ENCODE results near the gene ULBP2.
"Not testable (repeated sequence)": the region's sequence is repeated elsewhere in the genome, so short reads cannot be mapped to it uniquely, and the experiment has no call there.

ULBP2 gene

DNA sequence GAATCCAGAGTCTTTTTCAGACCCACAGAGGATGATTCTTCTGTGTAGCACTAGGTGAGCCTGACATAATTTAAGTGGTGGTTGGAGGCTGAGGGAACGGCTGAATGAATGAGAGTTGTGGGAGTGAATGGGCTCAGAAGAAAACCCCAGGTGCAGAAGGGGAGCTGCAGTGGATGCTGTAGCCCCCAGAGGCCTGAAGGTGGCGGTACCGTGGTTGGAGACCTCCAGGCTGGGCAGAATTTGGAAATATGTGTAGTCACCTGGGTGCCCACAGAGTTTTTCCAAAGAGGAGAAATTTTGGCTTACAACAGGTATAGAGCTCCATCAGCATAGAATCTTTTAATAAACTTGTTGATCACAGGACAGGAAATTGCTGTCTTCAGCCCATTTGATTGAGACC, 12.4 kb upstream of the ULBP2 start:
- no peak for DNase-seq

DNA sequence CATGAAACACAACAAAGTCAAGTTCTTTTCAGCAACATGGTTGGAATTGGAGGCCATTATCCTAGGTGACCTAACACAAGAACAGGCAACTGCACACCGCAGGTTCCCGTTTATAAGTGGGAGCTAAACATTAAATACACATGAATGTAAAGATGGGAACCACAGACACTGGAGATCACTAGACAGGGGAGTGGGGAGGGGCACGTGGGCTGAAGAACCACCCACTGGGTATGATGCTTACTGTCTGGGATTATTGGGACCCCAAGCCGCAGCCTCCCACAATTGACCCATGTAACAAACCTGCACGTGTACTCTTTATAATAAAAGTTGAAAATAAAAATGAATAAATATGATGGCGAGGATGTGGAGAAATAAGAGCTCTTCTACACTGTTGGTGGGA, 10.3 kb upstream of the ULBP2 start:
- DNase-seq, result no peak

DNA sequence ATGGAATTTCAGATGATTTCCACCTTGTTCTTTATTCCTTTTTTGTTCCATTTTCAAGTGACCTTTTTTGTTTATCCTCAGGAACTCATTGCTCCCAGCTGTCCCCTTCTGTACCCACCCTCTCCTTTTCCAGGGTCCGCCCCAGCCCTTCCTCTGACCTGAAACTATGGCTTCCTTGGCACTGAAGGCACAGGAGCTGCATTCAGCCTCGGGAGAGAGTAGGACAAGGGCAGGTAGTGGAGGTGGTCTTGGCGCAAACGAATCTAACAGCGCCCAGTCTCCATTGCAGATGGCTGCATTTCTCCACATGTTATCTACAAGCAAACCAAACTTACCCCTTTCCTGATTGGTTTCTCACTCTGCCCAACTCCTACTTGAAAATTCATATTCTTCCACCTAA, 8.8 kb upstream of the ULBP2 start:
- no peak for DNase-seq

DNA sequence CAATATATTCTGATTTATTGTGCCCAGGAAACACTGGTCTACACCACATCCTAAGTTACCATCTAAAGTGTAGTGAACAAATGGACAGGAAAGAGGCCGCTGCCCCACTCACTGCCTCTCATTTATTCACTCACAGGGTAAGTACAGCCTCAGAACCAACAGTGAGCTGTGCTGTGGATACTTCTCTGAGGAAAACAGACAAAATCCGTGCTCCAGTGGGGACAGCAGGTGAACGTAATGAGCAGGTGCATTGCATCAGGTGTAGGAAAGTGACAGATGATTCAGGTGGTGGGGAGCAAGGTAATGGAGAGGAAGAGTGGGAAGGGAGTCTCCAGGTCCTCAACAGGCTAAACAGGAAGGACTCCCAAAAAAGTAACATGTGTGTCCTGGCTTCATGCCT, 8.4 kb upstream of the ULBP2 start:
- no peak for DNase-seq

DNA sequence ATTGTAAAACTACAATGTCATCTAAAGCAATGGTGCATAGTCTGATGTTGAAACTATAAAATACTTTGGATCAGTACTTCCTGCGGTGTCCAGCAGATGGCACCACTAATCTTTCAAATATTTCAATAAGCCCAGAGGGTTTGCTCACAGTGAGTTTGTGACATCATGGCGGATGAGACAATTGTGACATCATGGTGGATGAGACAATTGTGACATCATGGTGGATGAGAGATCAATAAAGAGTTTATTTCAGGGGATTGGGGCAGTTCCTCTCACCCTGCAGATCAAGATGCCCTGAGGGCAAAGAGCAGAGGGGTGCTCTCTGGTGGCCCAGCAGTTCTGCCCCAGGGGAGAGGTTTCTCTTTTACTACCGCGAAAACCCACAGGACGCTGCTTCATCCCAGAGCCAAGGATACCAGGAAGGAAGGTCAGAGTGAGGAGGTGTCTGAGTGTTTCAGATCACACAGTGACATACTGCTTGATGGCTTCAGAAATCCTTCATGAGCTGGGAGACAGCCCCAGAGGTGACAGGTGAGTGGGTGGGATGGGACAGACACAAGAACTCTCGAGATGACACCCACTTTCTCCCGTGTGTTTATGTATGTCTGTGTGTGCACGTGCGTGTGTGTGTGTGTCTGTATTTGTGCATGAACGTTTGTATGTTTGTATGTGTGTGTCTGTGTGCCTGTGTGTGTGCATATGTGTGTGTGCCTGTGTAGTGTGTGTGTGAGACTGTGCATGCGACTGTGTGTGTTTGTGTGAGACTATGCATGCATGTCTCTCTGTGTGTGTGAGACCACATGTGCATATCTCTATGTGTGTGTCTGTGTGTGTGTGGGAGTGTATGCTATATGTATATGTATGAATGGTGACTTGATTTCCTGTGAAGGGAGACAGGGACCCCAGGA, 7.3 kb upstream of the ULBP2 start:
- DNase-seq, result peak; percentile 50

DNA sequence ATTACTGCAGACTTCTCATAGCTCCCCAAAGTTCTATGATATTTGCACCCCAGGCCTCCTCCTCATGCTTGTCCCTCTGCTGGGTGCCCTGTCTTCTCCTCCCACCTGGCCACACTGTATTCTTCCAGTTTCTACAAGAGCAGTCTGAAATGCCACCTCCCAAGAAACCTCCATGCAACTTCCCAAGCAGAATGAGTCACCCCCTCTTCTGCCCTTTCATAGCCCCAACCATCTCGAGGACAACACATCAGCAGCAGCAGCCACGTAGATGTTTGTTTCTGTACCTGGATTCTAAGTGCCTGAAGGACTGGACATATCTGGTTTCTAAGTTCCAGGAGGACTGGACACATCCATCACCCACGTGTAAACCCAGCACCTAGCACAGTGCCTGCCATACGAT, 6.6 kb upstream of the ULBP2 start:
- no peak for DNase-seq

DNA sequence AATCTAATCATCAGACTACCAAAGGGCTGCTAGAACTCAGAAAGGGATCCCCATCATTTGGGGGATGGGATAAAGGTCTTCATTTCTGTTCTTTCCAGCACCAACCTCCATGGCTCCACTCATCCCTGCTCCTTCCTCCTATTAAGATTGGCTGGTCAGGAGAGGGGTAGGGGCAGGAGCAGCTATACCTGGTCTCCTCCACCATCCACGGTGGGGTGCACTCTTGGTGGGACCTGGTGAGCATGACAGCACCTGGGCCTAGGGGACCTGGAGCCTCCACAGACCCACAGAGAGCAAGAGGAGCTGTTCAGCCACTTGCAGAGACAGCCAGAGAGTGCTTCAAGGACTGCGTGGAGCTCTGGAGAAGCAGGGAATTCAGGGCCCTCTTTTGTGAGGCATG, 6.1 kb upstream of the ULBP2 start:
- DNase-seq, result no peak

DNA sequence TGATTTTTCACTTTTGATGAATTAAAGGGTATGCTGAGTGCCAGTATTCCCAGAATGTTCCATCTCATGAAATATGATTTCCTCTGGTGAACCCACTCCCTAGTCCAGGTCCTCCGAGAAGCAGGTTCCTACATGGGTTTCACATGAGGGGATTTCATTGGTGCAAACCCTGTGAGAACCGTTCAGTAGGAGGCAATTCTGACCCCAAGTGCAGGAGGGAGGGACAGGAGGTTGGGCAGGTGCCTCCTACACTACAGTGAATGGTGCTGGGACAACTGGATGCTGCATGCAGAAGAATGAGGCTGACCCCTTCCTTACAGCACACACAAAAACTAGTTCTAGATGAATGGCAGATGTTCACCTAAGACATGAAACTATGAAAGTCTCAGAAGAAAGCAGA, 5.1 kb upstream of the ULBP2 start:
- no peak for DNase-seq

DNA sequence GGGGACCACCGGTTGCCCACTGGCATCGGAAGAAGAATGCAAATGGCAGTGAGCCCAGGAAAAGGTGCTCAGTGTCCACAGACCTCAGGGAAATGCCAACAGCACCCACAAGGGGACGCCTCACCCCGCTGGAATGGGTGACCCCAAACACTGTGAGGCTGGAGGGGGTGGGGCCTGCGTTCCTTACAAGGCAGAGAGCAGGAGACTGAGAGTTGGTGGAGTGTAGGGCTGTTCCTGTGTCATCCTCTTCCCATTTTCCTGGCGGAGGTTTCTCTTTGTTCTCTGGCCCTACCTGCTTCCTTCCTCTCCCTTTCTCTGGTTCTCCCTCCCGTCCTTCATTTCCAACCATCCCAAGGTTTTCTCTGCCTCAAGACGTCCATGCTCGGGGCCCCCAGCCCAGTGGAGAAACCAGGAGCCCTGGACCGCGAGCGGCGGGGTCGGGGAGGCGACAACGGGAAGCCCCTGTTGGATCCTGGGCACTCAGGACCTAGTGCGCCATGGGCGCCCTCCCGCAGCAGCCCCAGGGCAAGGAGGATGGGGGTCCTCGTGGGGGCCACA, 3.7 kb upstream of the ULBP2 start:
- not testable (repeated sequence) for DNase-seq

DNA sequence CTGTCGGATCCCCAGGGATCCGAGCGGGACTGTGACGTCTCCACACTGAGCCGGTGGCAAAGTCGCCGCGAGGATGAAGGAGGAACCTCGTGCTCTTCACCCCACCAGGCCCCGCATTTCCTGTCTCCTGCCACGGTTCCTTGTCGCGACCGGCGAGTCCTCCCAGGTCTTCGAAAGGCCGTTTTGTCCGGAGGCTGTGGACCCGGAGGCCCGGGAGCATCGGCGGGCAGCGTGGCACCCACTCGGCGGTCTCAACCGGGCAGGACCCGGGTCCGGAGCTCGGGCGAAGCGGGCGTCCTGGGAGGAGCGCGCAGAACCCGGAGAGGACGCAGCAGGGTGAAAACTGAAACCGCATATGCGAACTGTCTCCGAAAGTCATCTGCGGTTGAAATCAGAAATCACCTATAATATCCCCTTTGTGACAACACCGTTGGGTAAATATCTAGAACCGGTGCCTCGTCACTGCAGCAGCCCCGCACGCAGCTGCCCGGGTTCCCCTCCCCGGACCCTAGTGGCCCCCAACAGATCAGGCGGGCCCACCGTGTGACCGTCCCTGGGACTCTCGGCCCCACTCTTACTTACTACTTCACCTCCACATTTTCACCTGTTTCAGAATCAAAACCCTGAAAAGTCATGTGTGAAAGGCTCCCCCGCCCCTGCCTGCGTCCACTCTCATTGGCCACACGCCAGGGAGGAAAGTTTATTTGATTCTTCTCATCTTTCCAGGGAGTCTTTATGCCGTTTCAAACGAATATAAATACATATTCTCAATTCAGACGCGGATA, 3.1 kb upstream of the ULBP2 start:
- no peak for DNase-seq

DNA sequence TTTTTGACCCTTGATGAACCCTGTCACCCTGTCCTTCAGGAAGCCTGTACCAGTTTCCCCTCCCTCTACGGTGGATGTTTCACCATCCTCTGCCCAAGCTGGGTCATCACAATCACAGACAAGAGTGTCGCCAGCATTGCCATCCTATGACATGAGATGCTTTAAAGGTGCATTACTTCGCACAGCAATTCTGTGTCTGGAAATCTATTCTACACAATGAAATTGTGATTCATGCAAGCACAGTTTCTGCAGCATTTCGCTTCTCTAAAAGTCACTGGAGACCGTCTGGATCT, 2.5 kb upstream of the ULBP2 start:
- no peak for DNase-seq

DNA sequence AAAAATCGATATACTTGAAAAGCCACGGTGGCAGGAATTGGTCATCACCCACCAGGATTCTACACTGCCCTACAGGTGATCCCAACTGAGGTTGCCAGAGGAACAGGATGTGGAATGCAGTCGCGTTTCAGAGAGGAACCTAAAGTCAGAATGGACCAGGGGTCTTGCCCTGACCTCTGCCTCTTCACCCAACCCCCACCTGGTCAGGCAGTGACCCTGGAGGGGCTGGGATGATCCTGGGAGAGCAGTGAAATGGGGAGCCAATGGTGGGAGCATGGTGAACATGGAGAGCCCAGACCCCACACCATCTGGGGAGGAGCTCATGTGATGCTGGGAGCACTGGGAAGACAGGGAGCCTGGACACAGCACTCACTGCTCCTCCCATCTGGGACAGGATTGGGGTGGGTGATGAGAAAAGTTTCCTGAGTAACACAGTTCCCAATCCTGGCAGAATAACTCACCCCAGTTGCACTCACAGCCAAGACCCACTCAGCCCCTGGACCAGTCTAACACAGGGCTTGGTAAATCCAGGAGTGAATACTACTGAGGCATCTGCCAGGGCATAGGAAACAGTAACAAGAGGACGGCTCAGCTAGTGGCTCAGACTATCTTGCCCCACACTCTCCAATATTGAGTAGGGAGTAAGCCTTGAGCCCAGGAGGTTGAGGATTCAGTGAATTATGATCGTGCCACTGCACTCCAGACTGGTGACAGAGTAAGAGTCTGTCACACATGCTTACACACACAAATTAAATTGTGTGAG, 1.7 kb upstream of the ULBP2 start:
- DNase-seq, result no peak

DNA sequence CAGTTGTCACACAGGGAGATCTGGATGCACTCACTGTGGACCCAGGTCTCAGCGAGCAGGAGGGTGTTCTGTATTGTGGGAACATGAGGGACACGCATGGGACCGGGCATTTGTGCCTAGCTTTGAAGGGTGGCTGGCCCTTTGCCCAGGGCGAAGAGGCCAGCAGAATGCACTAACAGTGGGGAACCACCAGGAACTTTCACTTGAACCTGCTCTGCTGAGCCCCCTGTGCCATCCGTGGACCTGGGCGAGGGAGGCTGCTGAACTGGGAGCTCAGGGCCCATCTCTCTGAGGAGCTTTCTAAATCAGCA, 1.2 kb upstream of the ULBP2 start:
- no peak for DNase-seq

DNA sequence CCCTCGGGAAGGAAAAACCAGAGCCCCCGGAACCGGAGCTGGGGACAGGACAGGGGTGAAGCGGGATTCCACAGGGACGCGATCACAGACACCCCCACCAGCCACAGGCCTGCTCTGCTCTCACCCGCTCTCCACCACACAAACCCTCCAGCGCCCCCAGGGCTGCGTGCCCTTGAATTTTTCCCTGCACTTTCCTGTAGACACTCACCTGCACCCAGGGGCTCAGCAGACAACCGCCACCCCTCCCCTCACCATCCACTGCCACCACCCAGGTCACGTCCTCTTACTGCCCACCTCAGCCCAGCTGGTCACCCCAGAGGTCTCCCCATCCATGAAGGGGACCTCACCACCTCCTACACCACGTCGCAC, 631 bp downstream of the ULBP2 start:
- DNase-seq, result no peak

DNA sequence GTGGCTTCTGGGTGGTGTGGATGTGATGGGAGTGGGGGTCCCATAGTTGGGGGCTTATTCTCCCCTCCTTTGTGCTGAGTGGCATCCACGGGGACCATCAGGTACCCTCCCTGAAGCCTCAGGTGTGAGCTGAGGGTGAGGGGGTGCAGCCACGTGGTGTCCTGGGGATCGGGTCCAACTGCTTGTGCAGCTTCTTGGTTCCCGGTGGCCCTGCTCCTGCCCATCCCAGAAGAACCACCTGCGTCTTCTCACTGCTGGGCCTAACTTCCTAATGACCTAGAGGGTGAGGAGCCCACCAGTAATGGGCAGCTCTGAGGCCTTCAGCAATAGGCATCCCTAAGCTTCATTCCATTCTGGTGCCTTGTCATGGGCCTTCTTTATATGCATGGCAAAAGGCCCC, 1.5 kb downstream of the ULBP2 start:
- not testable (repeated sequence) for DNase-seq

DNA sequence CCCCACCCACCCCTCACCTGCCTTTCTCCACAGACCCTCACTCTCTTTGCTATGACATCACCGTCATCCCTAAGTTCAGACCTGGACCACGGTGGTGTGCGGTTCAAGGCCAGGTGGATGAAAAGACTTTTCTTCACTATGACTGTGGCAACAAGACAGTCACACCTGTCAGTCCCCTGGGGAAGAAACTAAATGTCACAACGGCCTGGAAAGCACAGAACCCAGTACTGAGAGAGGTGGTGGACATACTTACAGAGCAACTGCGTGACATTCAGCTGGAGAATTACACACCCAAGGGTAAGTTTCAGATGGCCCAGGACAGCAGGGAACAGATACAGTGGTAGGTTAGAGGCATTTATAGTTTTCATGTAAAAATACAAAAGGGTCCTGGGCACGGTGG, 3.5 kb downstream of the ULBP2 start:
- DNase-seq, result not testable (repeated sequence)

DNA sequence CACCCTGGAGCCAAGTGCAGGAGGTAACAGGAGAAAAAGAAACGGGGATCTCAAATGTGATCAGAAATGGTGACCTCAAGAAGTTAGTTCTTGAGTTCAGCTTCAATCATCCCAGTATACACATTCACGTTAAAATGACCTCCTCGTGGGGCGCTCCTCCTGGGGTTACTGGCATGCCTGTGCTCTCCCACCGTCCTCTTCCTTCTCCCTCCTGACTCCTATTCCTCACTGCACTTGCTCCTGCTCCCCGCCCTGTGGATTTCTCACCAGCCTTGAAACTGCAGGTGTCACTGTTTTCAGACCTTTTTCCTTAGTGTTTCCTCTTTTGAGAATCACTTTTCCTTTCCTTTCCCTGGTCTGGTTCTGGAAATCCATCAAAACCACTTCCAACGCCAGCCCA, 4.8 kb downstream of the ULBP2 start:
- not testable (repeated sequence) for DNase-seq

DNA sequence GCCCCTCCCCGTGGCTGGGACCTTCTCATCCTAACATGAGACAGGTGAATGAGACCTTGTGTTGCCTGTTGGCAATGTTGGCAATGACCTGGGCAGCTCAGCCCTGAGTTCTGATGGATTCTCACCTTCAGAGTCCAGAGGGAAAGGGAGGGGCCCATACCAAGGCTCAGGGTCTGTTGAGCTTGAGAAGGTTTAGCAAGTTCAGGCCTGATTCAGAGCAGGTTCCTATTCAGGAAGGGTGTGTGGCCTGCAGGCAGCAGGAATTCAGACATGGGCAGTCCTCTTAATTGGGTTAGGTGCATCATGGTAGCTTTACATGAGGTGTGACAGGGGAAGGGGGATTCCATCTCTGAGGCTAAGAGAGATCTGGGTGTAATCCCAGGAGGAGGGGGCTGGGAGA, 5.7 kb downstream of the ULBP2 start:
- not testable (repeated sequence) for DNase-seq

DNA sequence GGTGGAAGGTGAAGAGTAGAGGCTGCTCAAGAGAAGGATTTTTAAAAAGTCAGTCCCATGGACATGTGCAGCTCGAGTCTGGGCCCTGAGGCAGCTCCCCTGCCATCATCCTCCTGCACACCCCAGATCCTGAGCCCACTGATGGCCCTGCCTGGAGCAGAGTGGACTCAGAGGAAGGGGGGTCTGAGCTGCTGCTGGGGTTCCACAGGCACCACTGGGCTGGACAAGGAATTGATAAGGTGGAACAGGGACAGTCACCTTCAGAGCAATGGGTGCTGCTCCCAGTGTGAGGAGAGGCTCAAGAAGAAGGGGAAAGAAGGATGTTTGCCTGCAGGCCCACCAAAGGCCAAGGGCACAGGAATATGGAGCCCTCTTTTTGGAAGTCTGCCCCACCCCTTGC, 6.2 kb downstream of the ULBP2 start:
- no peak for DNase-seq

DNA sequence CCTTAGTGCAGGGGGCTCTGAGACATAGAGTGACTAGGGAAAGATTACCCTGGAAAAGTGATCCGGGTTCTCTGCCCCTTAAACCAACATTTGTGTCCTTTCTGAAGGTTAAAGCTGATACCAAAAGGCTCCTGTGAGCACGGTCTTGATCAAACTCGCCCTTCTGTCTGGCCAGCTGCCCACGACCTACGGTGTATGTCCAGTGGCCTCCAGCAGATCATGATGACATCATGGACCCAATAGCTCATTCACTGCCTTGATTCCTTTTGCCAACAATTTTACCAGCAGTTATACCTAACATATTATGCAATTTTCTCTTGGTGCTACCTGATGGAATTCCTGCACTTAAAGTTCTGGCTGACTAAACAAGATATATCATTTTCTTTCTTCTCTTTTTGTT, 6.8 kb downstream of the ULBP2 start:
- no peak for DNase-seq

DNA sequence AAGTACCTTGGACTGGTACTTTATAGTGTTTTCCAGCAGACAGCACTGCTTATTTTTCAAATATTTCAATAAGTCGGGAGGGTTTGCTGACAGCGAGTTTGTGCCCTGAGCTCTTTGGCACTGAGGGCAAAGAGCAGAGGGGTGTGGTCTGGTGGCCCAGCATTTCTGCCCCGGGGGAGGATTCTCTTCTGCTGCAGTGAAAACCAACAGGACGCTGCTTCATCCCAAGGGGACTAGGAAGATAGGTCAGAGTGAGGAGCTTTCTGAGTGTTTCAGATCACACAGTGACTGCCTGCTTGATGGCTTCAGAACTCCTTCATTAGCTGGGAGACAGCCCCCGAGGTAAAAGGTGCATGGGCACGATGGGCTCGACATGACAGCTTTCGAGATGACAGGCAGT, 8.6 kb downstream of the ULBP2 start:
- DNase-seq, result no peak

DNA sequence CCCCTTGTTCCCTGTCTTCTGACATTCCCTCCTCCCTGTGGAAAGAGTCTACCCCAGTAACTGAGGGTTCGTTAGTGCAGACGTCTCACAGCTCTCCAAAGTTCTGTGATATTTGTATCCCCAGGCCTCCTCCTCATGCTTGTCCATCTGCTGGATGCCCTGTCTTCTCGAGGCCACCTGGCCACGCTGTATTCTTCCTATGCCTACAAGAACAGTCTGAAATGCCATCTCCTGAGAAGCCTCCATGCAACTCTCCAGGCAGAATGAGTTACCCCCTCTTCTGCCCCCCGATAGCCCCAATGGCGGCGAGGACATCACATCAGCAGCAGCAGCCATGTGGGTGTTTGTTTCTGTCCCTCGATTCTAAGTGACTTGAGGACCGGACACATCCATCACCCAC, 9.3 kb downstream of the ULBP2 start:
- no peak for DNase-seq

DNA sequence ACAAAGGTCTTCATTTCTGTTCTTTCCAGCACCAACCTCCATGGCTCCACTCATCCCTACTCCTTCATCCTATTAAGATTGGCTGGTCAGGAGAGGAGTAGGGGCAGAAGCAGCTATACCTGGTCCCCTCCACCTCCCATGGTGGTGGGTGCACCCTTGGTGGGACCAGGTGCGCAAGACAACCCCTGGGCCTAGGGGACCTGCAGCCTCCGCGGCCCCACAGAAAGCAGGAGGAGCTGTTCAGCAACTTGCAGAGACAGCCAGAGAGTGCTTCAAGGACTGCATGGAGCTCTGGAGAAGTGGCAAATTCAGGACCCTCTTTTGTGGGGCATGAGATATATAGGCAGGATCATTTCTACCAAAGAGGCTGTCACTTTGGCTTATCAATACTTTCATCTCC, 9.8 kb downstream of the ULBP2 start:
- DNase-seq, result no peak

DNA sequence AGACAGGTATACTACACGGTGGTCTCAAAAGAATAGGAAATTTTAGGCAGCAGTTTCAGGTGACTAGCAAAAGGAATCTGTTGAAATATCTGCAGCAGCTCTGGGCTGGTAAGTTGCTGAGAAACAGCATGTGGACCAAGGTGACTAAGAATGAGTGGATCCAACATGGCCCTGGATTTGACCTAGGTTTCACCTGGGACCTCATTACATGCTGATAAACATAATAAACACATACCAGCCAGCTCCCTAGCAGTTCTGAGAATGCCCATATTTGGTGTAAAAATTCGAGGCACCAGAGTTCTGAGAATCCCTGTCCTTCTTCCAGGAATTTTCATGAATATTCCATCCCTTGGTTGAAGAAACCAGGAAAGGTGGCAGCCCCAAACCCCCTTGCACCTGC, 11.6 kb downstream of the ULBP2 start:
- not testable (repeated sequence) for DNase-seq

Measured in activated CD4-positive, alpha-beta T cell treated with anti-CD3 and anti-CD28 coated beads for 1 hour (primary cell).